LNCAP (cell line): ENCODE data around the gene ALAS1.

Experiments used
- CTCF ChIP-seq: fragments of 450-650 bp; IDR thresholded peaks from 2 replicates; pipeline ENCODE4 v1.5.1; 2017; ENCODE audit warnings: mild to moderate bottlenecking

Gene ALAS1

GRCh38 chr3:52182196-52182595 is 15.8 kb upstream of the ALAS1 start:
- TF ChIP-seq CTCF, result no peak

GRCh38 chr3:52182691-52183090 is 15.3 kb upstream of the ALAS1 start:
- TF ChIP-seq CTCF, result no peak

GRCh38 chr3:52183786-52184445 is 14.0 kb upstream of the ALAS1 start:
- TF ChIP-seq CTCF, result no peak

- no peak for TF ChIP-seq CTCF
These were observed 13.3 kb upstream of the ALAS1 start for GRCh38 chr3:52184690-52185089.

GRCh38 chr3:52185311-52185710 is 12.6 kb upstream of the ALAS1 start:
- no peak for TF ChIP-seq CTCF

GRCh38 chr3:52185837-52186236 is 12.1 kb upstream of the ALAS1 start:
- no peak for TF ChIP-seq CTCF

- TF ChIP-seq CTCF, result no peak
These were observed 11.2 kb upstream of the ALAS1 start for GRCh38 chr3:52186729-52187128.

- TF ChIP-seq CTCF, result no peak
These were observed 9.4 kb upstream of the ALAS1 start for GRCh38 chr3:52188556-52188955.
